Inflammatory macrophage treated with lipopolysaccharide for 4 hours (primary cell): ENCODE data around the gene ELFN2.

Source experiments
- DNase-seq: peaks from one replicate; pipeline ENCODE4 v3.0.0-alpha.2; 2020

The ELFN2 gene

DNA sequence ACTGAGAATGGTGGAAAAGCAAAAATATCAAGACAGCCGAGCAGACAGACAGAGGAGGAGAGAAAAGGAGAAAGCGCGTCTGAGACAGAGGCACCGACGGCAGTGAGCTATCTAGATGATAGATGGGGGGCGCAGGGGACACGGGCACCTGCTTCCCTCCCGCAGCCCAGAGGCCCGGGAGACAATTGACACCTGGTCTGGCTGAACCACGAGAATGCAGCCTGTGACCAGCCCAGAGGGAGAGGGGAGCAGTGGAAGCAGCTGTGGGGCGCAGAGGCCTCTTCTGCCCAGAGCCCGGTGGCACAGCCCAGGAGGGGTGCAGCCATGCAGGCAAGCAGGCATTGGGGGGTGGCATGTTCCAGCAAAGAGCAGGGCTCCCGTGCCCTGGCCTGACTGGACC, 48.2 kb downstream of the ELFN2 start:
- DNase-seq: no peak

DNA sequence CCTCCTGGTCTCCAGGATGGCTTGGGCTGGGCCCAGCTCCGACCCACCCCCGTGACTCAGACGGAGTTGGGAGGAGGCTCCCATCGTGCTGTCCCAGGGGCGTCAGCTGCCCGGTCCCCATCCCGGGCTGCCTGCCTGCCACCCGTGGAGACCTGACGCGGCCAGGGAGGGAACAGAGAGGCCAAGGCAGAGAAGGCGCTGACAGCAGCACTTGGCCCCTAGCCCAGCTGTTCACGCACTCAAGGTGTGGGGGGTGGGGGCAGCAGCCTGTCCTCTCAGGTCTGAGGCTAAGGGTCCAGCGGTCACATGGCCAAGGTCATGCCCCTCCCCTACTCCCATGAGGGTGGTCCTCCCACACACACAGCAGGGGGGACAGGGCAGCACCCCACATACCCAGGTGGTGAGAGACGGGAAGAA, 48.6 kb downstream of the ELFN2 start:
- no peak for DNase-seq

DNA sequence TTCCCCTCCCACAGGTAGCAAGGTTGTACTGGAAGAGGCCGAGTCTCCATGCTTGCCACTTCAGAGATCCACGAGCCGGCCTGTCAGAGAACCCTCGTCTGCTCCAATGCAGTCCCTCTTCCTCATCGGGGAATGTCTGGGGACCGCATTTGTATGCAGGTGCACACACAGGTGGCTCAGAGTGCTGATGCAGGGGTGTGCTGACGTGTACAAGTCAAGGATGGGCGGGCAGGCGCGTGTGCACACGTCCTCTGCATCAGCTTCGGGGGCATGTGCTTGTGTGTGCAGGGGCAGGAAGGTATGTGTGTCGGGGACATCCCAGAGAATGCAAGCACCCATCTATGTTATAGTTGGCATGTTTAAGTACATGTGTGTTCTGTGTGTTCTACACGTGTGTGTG, 49.4 kb downstream of the ELFN2 start:
- no peak for DNase-seq

DNA sequence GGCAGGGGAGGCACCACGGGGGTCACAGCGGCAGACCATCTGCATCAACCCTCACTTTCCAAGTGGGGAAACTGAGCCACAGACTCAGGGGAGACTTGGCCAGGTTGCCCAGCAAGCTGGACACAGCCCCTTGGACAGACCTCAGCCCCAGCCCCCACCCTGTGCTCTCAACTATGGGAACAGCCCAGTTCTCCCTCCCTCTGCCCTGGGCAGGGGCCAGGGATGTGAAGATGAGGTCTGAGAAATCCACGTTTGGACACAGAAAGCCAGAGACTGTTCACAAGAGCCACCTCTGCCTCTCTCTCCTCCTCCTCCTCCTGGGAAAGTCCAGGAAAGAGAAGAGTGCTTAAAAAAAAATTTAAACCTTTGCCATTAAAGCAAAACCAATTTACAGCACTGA, 50.1 kb downstream of the ELFN2 start:
- DNase-seq: no peak

DNA sequence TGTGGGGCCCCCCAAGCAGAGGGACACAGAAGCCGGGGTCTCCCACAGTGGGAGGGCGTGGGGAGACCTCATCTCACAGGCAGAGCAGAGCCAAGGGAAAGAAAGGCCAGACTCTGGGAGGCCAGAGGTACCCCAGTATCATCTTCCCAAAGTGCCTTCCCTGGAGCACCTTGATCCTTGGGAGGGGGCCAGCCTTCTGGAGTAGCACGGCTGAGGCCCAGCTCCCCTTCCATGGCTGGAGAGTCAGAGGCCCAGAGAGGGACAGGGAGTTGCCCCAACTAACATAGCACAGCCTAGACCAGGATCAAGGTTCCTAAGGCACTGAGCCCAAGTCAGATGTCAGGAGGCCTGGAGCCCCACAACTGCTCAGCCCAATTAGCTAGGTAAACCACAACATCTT, 50.6 kb downstream of the ELFN2 start:
- DNase-seq: no peak

DNA sequence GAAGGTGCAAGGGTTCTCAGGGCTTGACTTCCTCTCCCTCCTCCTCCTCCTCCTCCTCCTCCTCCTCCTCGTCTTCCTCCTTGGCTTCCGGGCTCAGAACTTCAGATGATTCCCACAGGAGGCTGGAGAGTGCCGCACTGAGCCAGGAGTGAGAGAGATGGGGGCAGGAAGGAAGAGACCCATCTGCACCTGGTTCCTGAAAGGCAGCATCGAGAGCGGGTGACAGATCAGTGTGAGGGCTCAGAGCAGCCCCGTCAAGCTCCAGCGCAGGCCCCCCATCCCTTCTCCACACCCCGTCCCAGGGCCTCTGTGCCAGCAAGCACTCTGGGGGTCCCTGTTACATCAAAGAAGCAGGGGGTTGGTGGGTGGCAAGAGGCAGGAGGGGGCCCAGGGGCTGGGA, 51.5 kb downstream of the ELFN2 start:
- no peak for DNase-seq

DNA sequence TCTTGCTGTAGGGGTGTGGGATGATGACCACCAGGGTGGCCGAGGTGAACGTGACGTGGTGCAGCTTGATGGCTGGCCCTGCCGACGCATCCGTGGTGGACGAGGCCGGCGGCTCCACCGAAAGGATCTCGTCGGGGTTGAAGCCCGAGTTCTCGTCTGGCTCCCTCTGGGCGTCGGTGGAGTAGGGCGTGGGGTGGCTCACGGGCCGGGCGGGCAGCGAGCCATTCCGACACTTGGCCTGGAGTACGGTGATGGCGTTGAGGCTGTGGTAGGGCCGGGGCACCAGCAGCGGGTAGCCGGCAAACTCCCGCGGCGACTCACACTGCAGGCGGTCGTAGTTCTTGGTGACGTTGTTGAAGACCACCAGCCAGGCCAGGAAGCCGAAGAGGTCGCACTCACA, 52.7 kb downstream of the ELFN2 start:
- no peak for DNase-seq

DNA sequence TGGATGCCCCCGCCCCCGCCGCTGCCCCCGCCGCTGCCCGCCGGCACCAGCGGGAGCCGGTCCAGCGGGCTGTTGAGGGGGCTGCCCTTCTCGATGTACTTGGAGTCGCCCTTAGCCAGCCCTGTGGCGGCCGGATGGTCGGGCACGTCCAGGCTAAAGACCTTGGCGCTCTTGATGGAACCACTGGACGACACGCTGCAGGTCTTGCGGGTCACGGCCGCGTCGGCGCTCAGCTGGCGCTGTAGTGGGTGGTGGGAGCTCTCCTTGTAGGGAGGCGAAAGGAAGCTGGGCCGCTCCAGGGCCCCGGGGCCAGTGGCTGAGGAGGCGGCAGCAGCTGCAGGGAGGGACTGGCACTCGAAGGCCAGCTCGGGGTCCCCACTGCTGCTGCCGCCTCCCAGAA, 53.8 kb downstream of the ELFN2 start:
- DNase-seq: no peak

DNA sequence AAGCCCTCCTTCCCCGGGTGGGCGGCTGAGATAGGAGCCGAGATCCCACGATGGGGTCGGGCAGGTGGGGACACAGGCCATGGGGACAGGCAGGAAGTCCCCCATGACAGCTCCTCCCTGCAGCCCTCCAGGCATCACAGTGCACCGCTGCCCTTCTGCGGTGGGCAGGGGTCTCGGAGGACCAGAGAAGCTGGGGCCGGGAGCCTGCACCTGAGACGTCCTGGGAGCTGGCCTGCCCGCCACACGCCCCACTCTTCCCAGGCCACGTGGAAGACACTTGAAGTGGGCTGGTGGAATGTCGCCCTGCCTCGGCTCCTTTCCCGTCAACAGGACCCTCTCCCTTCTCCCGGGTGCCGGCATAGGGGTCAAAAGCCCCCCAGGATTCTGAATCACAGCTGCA, 55.4 kb downstream of the ELFN2 start:
- no peak for DNase-seq

DNA sequence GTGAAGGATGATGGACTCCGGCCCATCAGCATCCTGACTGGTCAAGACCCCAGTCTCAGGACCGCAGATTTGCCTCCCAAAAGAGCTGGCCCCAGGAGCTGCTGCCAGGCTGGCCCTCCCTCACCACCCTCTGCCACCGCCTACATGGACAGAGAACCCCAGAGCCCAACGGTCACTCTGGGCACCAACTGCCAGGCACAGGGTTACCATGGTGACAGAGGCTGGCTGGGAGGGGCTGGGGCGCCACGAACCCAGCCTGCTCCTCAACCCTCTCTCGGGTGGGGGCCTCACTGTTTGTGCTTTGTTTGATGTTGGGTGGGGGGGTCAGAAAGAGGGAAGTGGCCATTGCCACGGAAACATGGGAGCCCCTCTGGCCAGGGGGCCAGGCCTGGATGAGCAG, 55.8 kb downstream of the ELFN2 start:
- DNase-seq: no peak

DNA sequence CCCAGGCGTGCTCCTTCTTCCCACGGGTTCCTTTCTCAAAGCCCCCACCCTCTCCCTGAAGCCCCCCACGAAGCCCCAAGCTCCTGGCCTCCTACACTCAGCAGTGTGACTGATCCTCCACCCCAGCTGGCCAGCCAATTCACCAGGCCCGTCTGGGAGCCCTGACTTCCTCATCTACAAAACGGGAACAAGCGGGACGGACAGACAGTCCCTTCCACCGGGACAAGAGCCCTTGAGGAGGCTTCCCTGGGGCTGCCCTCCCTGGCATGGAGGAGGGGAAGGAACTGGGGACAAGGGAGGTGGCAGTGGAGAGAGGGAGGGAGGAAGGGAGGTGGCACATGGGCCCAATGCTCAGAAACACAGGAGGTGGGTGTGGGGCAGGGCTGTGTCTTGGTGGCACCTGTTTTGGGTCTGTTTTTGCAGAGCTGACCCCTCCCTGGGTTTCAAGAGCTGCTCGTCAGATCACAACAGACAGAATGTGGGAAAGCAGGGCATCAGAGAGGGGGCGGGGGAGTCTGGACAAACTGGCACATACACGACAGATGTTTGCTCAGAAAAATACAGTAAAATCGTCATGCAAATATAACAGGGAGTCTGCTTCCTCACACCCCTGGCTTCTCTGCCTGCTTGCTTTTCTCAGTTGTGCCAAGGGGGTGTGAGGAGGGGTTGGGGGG, 56.8 kb downstream of the ELFN2 start:
- peak; percentile 73 for DNase-seq

DNA sequence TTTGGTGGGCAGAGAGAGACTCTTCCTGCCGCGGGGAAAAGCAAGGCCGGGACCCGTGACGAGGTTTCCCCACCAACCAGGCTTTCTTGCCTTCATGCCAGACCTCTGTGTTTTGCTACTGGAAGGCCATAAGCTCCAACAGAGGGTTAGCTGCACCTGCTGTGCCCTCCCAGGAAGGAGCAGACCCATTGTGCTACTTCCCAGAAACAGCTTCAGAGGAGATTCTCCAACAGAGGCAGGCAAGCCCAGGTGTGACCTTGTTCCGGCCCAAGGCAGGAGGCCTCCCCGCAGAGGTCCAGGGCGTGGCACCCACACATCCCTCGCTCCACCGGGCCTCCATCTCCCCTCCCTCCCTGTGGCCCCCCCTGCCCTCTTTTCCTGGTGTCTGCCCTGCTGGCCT, 57.8 kb downstream of the ELFN2 start:
- no peak for DNase-seq

DNA sequence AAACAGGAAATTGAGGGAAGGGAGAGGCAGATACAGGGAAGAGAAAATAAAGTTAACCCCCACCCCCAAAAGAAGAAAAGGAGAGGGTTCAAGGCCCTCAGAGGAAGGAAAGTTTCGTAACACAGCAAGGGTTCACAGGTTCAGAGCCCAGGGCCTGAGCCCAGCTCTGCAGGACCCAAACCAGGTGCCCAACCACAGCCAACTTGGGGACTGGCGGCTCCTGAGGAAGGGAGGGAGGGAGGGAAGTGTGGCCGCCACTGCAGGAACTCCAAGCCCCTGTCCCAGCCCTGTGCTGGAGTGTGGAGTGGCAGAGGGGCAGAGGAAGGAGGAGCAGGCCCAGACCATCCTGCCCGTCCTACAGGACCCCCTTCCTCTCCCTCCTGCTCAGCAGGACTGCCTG, 59.2 kb downstream of the ELFN2 start:
- DNase-seq: no peak

DNA sequence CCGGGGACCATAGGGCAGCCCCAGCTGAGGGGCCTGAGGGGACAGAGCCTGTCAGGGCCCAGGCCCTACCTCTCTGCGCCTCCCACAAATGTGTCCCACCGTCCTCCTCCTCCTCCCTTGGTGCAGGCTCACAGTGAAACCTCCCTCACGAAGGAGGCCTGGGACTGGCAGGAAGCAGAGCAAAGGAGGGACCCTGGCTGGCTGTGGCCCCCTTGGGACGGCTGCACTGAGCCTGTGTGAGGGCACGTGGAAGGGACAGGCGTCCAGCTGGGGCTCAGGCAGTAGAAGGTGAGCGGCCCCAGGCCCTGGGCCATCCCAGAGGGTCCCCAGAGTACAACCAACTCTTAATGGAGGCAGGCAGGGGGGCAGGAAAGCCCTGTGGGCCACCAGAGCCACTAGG, 60.7 kb downstream of the ELFN2 start:
- no peak for DNase-seq

DNA sequence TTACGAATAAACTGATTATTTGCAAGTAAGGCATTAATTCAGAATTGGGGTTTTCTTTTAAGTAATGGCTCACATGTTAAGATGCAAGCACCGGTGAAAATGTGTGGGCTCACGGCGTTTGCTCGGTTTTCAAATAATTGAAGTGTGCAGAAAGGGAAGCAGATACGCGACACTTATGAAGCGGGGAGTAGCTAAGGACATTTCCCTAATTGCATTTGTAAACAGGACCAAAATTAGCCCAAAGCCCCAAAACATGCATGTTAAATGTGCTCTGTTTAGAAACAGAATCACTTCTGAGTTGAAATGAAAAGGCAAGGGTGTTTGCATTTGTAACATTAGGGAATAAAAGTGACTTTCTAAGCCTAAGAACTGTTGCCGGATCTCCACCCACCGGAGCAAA, 61.3 kb downstream of the ELFN2 start:
- DNase-seq: no peak

DNA sequence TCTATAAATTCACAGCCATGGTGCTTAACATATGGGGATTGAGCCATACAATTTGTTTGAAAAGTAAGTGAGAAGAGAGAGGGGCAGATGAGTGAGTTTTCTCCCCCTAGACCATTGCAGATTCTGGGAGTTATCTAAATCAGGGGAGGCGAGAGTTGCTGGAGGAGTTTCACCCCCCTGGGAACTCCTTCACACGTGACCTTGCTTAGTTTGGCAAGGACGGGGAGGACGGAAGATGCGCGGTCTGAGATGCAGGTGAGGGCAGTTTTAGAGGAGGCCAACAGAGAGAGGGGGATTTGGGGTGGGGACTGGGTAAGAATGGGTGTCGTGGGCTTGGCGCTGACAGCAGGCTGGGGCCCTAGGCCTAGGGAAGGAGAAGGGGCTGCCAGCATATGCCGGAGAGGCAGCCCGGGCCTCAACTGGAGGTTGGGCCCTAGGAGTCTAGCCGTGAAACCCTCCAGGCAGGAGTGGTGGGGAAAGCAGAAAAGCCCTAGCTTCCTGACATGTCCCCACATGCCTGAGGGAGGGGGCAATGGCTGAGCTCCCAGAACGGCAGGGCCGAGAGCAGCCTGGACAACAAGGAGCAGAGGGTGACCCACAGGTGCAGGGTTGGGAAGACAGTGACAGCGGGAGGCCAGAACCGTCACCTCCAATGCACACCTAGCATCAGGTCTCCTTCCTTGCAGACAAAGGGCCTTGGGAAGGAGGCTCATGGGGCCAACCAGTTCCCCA, 63.9 kb downstream of the ELFN2 start:
- no peak for DNase-seq

DNA sequence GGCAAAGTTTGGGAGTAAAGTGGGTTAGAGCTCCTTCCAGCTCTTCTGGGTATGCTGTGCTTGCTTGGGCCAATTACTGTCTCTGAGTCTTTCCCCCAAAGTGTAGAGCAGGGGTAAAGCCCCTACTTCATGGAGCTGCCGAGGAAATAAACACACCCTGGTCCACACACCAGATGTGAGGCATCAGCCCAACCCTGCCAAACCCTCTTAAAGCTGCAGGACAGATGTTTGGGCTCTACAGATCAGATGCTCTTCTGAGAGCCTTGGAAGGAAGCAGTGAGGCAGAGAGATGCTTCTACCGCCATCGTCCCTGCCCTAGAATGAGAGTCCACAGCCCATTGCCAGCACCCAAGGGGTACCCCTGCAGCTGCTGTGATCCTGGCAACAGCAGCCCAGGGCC, 64.7 kb downstream of the ELFN2 start:
- no peak for DNase-seq

DNA sequence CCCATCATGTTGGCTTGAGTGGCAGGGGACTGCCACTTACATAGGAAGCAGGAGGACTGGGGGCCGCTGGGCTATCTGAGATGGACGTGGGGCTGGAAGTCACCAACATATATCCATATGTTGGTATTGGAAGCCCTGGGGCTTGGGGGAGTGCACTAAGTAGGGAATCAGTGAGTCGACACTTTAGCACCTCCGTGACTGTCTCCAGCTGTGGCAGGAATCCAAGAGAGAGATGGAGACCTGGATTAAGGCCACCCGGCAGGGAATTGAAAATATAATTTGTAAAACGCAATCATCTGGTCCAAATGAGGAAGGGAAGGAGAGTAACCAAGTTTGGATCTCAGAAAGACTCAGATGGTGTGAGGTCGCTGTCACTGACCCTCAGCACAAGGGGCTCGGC, 68.4 kb downstream of the ELFN2 start:
- no peak for DNase-seq

DNA sequence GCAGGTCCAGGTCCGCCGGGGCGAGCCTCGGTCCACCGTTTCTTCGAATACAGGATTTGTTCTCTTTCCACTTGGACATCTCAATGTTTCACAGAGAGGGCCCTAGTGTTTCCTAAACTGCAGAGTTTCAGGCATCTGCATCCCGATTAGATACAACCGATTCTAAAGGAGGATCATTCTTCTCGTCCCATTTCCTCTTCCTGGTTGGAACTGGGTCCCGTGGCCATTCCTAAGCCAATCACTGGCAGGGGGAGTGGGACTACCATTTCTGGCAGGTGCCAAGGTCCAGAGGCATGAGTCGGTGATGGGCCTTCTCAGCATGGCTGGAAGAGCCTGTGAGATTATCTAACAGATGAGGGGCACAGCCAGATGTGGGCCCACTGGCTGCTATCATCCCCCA, 68.9 kb downstream of the ELFN2 start:
- DNase-seq: no peak

DNA sequence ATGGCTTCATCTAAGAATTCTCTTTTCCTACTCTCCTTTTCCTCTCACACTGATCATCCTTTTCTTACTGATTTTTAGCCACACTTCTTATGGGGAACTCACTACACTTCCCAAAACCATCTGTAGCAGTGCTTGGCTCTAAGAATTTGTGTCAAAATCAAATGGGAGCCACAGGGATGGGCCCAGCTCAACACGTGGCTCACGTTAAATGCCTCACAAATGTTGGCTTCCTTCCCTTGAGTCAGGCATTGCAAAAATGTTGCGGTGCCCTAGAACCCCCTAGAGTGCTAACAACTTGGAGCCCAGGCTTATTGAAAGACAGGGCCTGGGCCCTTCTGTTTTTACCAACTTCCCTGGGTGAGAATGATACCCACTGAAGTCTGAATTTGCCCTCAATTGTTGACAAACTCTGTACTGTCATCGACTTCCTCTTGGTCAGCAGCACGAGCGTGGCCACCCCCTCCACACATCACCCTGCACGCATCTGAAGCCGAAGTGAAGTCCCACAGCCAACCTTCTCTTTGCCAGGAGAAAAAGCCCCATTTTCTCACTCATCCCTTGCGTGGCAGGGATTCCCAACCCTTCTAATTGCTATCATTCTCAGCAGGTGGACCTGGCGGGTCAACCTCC, 69.7 kb downstream of the ELFN2 start:
- peak; percentile 54 for DNase-seq

DNA sequence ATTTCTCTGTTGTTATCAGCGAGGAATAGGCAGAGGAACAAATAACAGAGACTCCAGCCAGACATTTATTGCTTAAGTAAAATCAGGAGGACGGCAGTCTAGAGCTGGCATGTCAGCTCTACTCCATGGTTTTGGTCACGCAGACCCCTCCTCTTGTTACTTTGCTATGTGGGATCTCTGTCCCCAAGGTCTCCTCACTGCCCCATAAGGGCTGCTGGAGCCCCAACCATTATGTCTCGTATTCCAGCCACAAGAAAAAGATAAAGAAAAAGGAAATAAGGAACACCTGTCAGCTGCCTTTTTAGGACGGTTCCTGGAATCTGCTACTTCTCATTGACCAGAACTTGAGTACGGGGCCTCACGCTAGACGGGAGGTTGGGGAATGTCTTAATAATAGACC, 70.4 kb downstream of the ELFN2 start:
- DNase-seq: no peak

DNA sequence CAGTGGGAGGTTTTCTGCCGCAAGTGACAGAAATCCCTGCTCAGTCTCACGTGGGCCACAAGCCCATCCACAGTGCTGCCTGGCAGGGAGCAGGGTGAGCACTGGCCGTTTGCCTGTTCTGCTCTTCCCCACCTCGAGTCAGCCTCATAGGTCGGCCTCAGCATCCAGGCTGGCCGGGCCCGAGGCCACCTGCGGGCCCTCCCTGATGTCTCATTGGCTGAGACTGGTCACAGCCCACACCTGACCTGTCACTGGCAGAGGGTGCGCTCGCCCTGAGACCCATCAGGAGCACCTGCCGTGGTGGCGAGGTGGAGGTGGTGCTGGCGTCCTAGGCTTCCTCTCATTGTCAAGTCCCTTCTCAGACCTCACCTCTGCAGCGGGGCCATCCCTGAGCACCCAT, 72.1 kb downstream of the ELFN2 start:
- no peak for DNase-seq

DNA sequence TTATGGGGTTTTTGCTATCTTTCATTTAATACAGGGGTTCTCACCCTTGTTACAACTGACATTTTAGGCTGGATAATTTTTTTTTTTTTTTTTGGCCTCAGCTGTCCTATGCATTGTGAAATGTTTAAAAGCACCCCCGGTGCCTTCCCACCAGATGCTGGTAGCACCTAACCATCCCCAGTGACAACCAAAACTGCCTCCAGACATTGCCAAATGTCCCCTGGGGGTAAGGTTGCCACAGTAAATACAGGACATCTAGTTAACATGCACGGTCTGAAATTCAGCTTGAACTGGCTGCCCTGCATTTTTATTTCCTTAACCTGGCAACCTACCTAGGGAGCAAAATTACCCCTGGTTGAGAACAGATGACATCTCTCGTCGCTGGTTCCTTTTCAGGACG, 72.6 kb downstream of the ELFN2 start:
- no peak for DNase-seq

DNA sequence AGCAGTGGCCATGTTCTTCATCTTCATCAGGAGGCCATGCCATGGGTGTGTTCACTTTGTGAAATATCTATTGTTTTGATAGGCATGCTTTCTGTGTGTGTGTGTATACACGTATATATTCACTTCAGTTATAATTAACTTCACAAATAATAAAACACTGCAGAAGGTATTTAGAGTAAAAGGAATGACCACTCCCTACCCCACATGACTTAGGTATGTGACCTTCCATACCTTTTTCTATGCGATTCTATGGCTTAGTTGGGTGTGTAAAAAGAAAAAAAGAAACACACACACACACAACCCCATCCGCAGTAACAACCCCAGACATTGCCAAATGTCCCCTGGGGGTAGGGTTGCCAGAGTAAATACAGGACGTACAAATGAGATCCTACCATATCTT, 73.0 kb downstream of the ELFN2 start:
- DNase-seq: no peak

DNA sequence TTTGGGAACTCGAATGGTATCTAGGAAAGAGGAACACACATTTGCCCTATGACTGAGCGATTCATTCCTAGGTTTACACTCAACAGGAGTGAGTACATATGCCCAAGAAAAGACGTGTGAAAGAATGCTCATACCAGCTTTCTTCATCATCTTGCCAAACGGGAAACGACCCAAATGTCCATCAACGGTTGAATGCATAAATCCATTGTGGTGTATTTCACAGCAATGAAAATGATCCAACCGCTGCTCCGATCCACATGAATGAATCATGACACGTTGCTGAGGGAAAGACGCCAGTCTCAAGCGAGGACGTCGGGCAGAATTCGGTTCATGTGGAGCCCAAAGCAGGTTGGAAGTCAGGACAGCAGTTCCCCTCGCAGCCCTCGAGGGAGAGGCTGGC, 73.4 kb downstream of the ELFN2 start:
- DNase-seq: no peak
